Measurements from ENCODE around the gene NXPE1. TPM values are rescaled to one million over a fixed set of nuclear protein-coding genes. Genes with fewer than 3 reads are reported as not detected.

Gene NXPE1
- total RNA-seq, 1 experiment from 2014 or later = not detected

DNA sequence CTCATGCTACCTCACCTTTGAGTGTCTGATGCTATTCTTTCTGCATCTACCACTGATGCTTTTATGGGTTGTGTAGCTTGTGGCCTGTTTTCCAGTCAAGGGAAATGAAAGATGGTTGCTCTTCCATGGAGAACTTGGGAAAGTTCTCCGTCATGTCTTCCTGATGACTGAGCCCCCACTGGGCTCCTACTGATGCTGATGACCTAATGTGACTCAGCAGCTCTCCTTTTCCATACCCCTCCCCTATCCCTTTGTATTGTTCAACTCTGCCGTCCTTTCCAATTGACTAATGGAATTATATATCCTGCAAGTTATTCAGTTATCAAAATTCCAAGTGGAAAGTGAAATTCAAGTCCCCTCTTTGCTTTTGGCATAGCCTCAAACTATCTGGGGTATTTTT lies 75.8 kb downstream of the NXPE1 start:
- POLR2A ChIA-PET = no interaction called here
- CTCF ChIA-PET = no interaction called here
- H3K27ac Mint-ChIP-seq = no peak overlapping the region
- ATAC-seq (no peak), DNase-seq (ENCODE audit: low spot score) (no peak)
- H3K4me3 Mint-ChIP-seq = no peak overlapping the region
- peaks cover 22% of the 10 kb centered on the region for H3K9me3 Mint-ChIP-seq
- H3K4me1 Mint-ChIP-seq = peaks cover 55% of the 10 kb centered on the region
- H3K27me3 Mint-ChIP-seq (ENCODE audit: low read depth) = no peaks in the 10 kb centered on the region; the same call in 1 of the 2 replicates
- TF ChIP-seq OVOL2 (CRISPR knock-in tag; IDR thresholded peaks at IDR 0.05; ENCODE audit: borderline replicate concordance) = no peak
- no peak for TF ChIP-seq ZNF138 (CRISPR knock-in tag; conservative IDR thresholded peaks at IDR 0.05)
- no peak for TF ChIP-seq HMGA2 (CRISPR knock-in tag; IDR thresholded peaks at IDR 0.05)
- TF ChIP-seq EMX1 (CRISPR knock-in tag; IDR thresholded peaks at IDR 0.05) = no peak
- TF ChIP-seq JAZF1 (CRISPR knock-in tag; IDR thresholded peaks at IDR 0.05) = no peak
- TF ChIP-seq SMAD4 (CRISPR knock-in tag; IDR thresholded peaks at IDR 0.05) = no peak
- no peak for TF ChIP-seq FOXK1 (CRISPR knock-in tag; IDR thresholded peaks at IDR 0.05)
- TF ChIP-seq, protein P1, sequence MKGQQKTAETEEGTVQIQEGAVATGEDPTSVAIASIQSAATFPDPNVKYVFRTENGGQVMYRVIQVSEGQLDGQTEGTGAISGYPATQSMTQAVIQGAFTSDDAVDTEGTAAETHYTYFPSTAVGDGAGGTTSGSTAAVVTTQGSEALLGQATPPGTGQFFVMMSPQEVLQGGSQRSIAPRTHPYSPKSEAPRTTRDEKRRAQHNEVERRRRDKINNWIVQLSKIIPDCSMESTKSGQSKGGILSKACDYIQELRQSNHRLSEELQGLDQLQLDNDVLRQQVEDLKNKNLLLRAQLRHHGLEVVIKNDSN (CRISPR knock-in tag; IDR thresholded peaks at IDR 0.05) = no peak
- TF ChIP-seq MXD4 (CRISPR knock-in tag; IDR thresholded peaks at IDR 0.05; ENCODE audit: borderline replicate concordance) = no peak
- no peak for TF ChIP-seq ETV6 (CRISPR knock-in tag; IDR thresholded peaks at IDR 0.05)
- TF ChIP-seq FOXJ3 (CRISPR knock-in tag; IDR thresholded peaks at IDR 0.05; ENCODE audit: borderline replicate concordance) = no peak
- TF ChIP-seq CBFB (CRISPR knock-in tag; IDR thresholded peaks at IDR 0.05; ENCODE audit: low read depth) = no peak
- no peak for TF ChIP-seq RELA (CRISPR knock-in tag; IDR thresholded peaks at IDR 0.05; ENCODE audit: borderline replicate concordance)
- no peak for TF ChIP-seq ZNF121 (CRISPR knock-in tag; IDR thresholded peaks at IDR 0.05)
- peaks cover 5% of the 10 kb centered on the region; the same call in 1 of the 2 replicates for H3K36me3 Mint-ChIP-seq

DNA sequence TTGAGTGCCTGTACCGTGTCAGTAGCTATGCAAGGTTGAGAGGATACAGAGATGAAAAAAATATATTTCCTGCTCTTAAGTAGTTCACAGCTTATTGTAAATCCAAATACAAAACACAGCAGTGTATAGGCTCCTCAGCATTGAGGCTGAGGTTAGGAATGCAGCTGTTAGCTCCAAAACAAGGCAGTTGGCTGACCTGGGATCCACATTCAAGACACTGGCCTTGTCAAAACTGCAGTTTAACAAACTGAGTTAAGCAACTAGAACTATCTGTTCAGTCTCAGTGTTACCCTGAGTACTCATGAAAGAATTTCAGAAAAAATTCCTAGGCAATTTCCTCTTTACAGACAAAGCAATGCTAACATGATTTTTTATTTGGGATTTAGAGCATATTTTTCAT lies 77.6 kb downstream of the NXPE1 start:
- Mint-ChIP-seq H3K27me3 (ENCODE audit: low read depth) (no peaks in the 10 kb centered on the region; the same call in 1 of the 2 replicates), H3K36me3 (peaks cover 5% of the 10 kb centered on the region; the same call in 1 of the 2 replicates), H3K27ac (peak overlapping the region; percentile 26; the same call in 1 of the 2 replicates), H3K9me3 (peaks cover 11% of the 10 kb centered on the region), H3K4me1 (peaks cover 70% of the 10 kb centered on the region), H3K4me3 (no peak overlapping the region)
- DNase-seq (ENCODE audit: low spot score) = no peak
- CTCF ChIA-PET = interaction anchor here (1.5 kb wide), 1 partner anchor 43 kb away, joined by 3 read pairs; no protein-coding TSS in a partner anchor
- no peak for TF ChIP-seq CREB1 (CRISPR knock-in tag; IDR thresholded peaks at IDR 0.05)
- TF ChIP-seq, protein P2, sequence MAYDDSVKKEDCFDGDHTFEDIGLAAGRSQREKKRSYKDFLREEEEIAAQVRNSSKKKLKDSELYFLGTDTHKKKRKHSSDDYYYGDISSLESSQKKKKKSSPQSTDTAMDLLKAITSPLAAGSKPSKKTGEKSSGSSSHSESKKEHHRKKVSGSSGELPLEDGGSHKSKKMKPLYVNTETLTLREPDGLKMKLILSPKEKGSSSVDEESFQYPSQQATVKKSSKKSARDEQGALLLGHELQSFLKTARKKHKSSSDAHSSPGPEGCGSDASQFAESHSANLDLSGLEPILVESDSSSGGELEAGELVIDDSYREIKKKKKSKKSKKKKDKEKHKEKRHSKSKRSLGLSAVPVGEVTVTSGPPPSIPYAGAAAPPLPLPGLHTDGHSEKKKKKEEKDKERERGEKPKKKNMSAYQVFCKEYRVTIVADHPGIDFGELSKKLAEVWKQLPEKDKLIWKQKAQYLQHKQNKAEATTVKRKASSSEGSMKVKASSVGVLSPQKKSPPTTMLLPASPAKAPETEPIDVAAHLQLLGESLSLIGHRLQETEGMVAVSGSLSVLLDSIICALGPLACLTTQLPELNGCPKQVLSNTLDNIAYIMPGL (CRISPR knock-in tag; IDR thresholded peaks at IDR 0.05) = no peak
- TF ChIP-seq, protein P3, sequence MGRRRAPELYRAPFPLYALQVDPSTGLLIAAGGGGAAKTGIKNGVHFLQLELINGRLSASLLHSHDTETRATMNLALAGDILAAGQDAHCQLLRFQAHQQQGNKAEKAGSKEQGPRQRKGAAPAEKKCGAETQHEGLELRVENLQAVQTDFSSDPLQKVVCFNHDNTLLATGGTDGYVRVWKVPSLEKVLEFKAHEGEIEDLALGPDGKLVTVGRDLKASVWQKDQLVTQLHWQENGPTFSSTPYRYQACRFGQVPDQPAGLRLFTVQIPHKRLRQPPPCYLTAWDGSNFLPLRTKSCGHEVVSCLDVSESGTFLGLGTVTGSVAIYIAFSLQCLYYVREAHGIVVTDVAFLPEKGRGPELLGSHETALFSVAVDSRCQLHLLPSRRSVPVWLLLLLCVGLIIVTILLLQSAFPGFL (CRISPR knock-in tag; IDR thresholded peaks at IDR 0.05; ENCODE audit: borderline replicate concordance) = no peak
- TF ChIP-seq, protein P4, sequence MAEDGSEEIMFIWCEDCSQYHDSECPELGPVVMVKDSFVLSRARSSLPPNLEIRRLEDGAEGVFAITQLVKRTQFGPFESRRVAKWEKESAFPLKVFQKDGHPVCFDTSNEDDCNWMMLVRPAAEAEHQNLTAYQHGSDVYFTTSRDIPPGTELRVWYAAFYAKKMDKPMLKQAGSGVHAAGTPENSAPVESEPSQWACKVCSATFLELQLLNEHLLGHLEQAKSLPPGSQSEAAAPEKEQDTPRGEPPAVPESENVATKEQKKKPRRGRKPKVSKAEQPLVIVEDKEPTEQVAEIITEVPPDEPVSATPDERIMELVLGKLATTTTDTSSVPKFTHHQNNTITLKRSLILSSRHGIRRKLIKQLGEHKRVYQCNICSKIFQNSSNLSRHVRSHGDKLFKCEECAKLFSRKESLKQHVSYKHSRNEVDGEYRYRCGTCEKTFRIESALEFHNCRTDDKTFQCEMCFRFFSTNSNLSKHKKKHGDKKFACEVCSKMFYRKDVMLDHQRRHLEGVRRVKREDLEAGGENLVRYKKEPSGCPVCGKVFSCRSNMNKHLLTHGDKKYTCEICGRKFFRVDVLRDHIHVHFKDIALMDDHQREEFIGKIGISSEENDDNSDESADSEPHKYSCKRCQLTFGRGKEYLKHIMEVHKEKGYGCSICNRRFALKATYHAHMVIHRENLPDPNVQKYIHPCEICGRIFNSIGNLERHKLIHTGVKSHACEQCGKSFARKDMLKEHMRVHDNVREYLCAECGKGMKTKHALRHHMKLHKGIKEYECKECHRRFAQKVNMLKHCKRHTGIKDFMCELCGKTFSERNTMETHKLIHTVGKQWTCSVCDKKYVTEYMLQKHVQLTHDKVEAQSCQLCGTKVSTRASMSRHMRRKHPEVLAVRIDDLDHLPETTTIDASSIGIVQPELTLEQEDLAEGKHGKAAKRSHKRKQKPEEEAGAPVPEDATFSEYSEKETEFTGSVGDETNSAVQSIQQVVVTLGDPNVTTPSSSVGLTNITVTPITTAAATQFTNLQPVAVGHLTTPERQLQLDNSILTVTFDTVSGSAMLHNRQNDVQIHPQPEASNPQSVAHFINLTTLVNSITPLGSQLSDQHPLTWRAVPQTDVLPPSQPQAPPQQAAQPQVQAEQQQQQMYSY (CRISPR knock-in tag; IDR thresholded peaks at IDR 0.05) = peak; percentile 38; the same call in 1 of the 2 replicates
- POLR2A ChIA-PET = no interaction called here
- peak; percentile 43 for ATAC-seq
